Smooth muscle cell (in vitro differentiated cells): ENCODE measurements around the gene MYOG. TPM values are rescaled to one million over a fixed set of nuclear protein-coding genes. Genes with fewer than 3 reads are reported as not detected.

Experiments used
- DNase-seq: peaks from one replicate; lab custom pipeline; 2025; ENCODE audit not compliant: unreplicated experiment; lab: John Stamatoyannopoulos, UW
- H2AFZ ChIP-seq: fragments of 200-600 bp; sonication (generic); 2 replicates; pipeline ENCODE4 v1.6.0; 2016; ENCODE audit warnings: antibody characterized with exemption, low read depth, mild to moderate bottlenecking
- H3F3A ChIP-seq: fragments of 200-600 bp; sonication (generic); 2 replicates; pipeline ENCODE4 v1.6.0; 2017; ENCODE audit warnings: antibody characterized with exemption, low read depth
- H3K27ac ChIP-seq: fragments of 200-600 bp; sonication (generic); 2 replicates; pipeline ENCODE4 v1.5.1; 2016; ENCODE audit warnings: low read depth, mild to moderate bottlenecking
- H3K27me3 ChIP-seq: fragments of 200-600 bp; sonication (generic); 2 replicates; pipeline ENCODE4 v1.6.1; 2016; ENCODE audit warnings: low read depth, mild to moderate bottlenecking
- H3K36me3 ChIP-seq: fragments of 200-600 bp; sonication (generic); 2 replicates; pipeline ENCODE4 v1.5.1; 2016; ENCODE audit warnings: low read depth
- H3K4me1 ChIP-seq: fragments of 200-600 bp; sonication (generic); 2 replicates; pipeline ENCODE4 v1.5.1; 2016; ENCODE audit warnings: low read depth
- H3K4me2 ChIP-seq: fragments of 200-600 bp; sonication (generic); 2 replicates; pipeline ENCODE4 v1.6.0; 2016; ENCODE audit warnings: mild to moderate bottlenecking
- H3K4me3 ChIP-seq: fragments of 200-600 bp; sonication (generic); 2 replicates; pipeline ENCODE4 v1.5.1; 2016; ENCODE audit warnings: mild to moderate bottlenecking
- H3K79me2 ChIP-seq: fragments of 200-600 bp; sonication (generic); 2 replicates; pipeline ENCODE4 v1.6.0; 2016; ENCODE audit warnings: low read depth, mild to moderate bottlenecking
- H3K9ac ChIP-seq: fragments of 200-600 bp; sonication (generic); 2 replicates; pipeline ENCODE4 v1.6.0; 2016; ENCODE audit warnings: low read depth
- H3K9me3 ChIP-seq: fragments of 200-600 bp; sonication (generic); replicated peaks from 2 replicates; pipeline ENCODE4 v1.5.1; 2016; ENCODE audit warnings: low read depth
- H4K20me1 ChIP-seq: fragments of 200-600 bp; sonication (generic); 2 replicates; pipeline ENCODE4 v1.6.0; 2016; ENCODE audit warnings: low read depth
- WGBS: methylation state at CpG from one replicate; pipeline ENCODE4 v1.1.7; 2016; ENCODE audit warnings: low lambda C conversion rate; 5-methylcytosine and 5-hydroxymethylcytosine counted together
- polyA plus RNA-seq: library from polyadenylated mRNA; unstranded; fragments of >200 nt; fragmentation: Nextera tagmentation; extraction: Ambion mirVana; gene quantifications from 2 replicates; pipeline ENCODE4 v1.2.1, GENCODE V29; 2016
- total RNA-seq: library from RNA; depleted of rRNA; stranded (reverse); fragments of >200 nt; gene quantifications from 2 replicates; pipeline ENCODE4 v1.2.3, GENCODE V29; 2014
- TF ChIP-seq, protein P1 (sequence below): fragments of 200-600 bp; sonication (generic); IDR thresholded peaks from 2 replicates; pipeline ENCODE4 v1.5.1; 2017; ENCODE audit warnings: borderline replicate concordance, mild to moderate bottlenecking, antibody characterized with exemption; ENCODE audit not compliant: insufficient read depth, poor library complexity, severe bottlenecking

MYOG gene
- total and polyA plus RNA-seq, 2 experiments from 2014 or later = not detected

GRCh38 chr1:203033287-203033686 lies 52.5 kb downstream of the MYOG start:
- Histone ChIP-seq H3K4me3 (no peak overlapping the region), H3K27ac (no peak overlapping the region), H3F3A (no peaks in the 10 kb centered on the region), H3K36me3 (no peaks in the 10 kb centered on the region), H4K20me1 (peaks cover 100% of the 10 kb centered on the region), H3K79me2 (peaks cover 22% of the 10 kb centered on the region), H2AFZ (no peak overlapping the region), H3K27me3 (no peaks in the 10 kb centered on the region), H3K4me2 (no peak overlapping the region), H3K9me3 (no peaks in the 10 kb centered on the region), H3K9ac (no peak overlapping the region), H3K4me1 (peaks cover 10% of the 10 kb centered on the region)
- TF ChIP-seq, protein P1, sequence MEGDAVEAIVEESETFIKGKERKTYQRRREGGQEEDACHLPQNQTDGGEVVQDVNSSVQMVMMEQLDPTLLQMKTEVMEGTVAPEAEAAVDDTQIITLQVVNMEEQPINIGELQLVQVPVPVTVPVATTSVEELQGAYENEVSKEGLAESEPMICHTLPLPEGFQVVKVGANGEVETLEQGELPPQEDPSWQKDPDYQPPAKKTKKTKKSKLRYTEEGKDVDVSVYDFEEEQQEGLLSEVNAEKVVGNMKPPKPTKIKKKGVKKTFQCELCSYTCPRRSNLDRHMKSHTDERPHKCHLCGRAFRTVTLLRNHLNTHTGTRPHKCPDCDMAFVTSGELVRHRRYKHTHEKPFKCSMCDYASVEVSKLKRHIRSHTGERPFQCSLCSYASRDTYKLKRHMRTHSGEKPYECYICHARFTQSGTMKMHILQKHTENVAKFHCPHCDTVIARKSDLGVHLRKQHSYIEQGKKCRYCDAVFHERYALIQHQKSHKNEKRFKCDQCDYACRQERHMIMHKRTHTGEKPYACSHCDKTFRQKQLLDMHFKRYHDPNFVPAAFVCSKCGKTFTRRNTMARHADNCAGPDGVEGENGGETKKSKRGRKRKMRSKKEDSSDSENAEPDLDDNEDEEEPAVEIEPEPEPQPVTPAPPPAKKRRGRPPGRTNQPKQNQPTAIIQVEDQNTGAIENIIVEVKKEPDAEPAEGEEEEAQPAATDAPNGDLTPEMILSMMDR = no peak
- WGBS = 85% methylated on average over 2 of the region's 2 CpGs
- DNase-seq = no peak

Other genes starting within 250 kb of the MYOG start
- gene RABIF, start 196.9 kb downstream of the MYOG start, total RNA-seq = 5.2 and 5.6 TPM in 2 replicates
- 6.9 and 9.8 TPM in 2 replicates for gene RABIF, start 196.9 kb downstream of the MYOG start, polyA plus RNA-seq
- gene KLHL12, start 158.8 kb downstream of the MYOG start, total RNA-seq = 22.7 and 25.4 TPM in 2 replicates
- 19.0 and 19.5 TPM in 2 replicates for gene KLHL12, start 158.8 kb downstream of the MYOG start, polyA plus RNA-seq
- gene ADIPOR1, start 127.7 kb downstream of the MYOG start, total RNA-seq = 132 TPM in 2 replicates
- 146 and 150 TPM in 2 replicates for gene ADIPOR1, start 127.7 kb downstream of the MYOG start, polyA plus RNA-seq
- 35.1 and 37.5 TPM in 2 replicates for gene CYB5R1, start 118.8 kb downstream of the MYOG start, total RNA-seq
- 34.7 and 59.8 TPM in 2 replicates for gene CYB5R1, start 118.8 kb downstream of the MYOG start, polyA plus RNA-seq
- 55.0 and 68.6 TPM in 2 replicates for gene TMEM183A, start 78.6 kb downstream of the MYOG start, total RNA-seq
- gene TMEM183A, start 78.6 kb downstream of the MYOG start, polyA plus RNA-seq = 54.9 and 60.4 TPM in 2 replicates
- gene PPFIA4, start 59.5 kb downstream of the MYOG start, total RNA-seq = 10.4 and 10.8 TPM in 2 replicates
- 6.5 and 9.0 TPM in 2 replicates for gene PPFIA4, start 59.5 kb downstream of the MYOG start, polyA plus RNA-seq
- gene ADORA1, start 41.7 kb upstream of the MYOG start, total RNA-seq = 7.7 and 16.0 TPM in 2 replicates
- gene ADORA1, start 41.7 kb upstream of the MYOG start, polyA plus RNA-seq = 18.0 and 18.5 TPM in 2 replicates
- 0.67 TPM in 1 of 2 replicates, not detected in the other for gene MYBPH, start 89.8 kb upstream of the MYOG start, total RNA-seq
- gene MYBPH, start 89.8 kb upstream of the MYOG start, polyA plus RNA-seq = 0.51 and 1.7 TPM in 2 replicates
- 45.4 TPM in 2 replicates for gene CHI3L1, start 100.7 kb upstream of the MYOG start, total RNA-seq
- 53.6 and 74.7 TPM in 2 replicates for gene CHI3L1, start 100.7 kb upstream of the MYOG start, polyA plus RNA-seq
- 0.04 TPM in 1 of 2 replicates, not detected in the other for gene CHIT1, start 143.7 kb upstream of the MYOG start, total RNA-seq
- gene CHIT1, start 143.7 kb upstream of the MYOG start, polyA plus RNA-seq = not detected in 2 replicates
- 80.0 and 96.1 TPM in 2 replicates for gene BTG2, start 219.5 kb upstream of the MYOG start, total RNA-seq
- gene BTG2, start 219.5 kb upstream of the MYOG start, polyA plus RNA-seq = 93.8 and 101 TPM in 2 replicates